Caco-2 (cell line): ENCODE measurements around the gene GSK3B. TPM values are rescaled to one million over a fixed set of nuclear protein-coding genes. Genes with fewer than 3 reads are reported as not detected.

Experiments used
- BruUV-seq: library from RNA; stranded (reverse); fragments of 400-500 nt; replicated peaks from 2 replicates; lab custom pipeline; 2021; lab: Mats Ljungman, UMichigan
- CTCF ChIA-PET: fragments of 300-600 bp; sonication (Branson Sonifier 250); formaldehyde crosslinking; loops from one replicate; lab custom pipeline; 2022; ENCODE audit warnings: antibody characterized with exemption; lab: Charles Lee
- POLR2A ChIA-PET: fragments of 300-600 bp; sonication (Branson Sonifier 250); formaldehyde crosslinking; loops from one replicate; lab custom pipeline; 2022; ENCODE audit warnings: antibody characterized with exemption; lab: Charles Lee
- DNase-seq, 2 experiments: peaks; one replicate each; pipeline versions ENCODE4 v3.0.0 to v3.0.0-alpha.2; 2020 to 2022
- H3K27me3 ChIP-seq: replicated peaks from 2 replicates; pipeline ENCODE4 v1.6.0; 2011; ENCODE audit warnings: low read length; ENCODE audit not compliant: control insufficient read depth, insufficient read depth
- H3K36me3 ChIP-seq: 2 replicates; pipeline ENCODE4 v1.5.1; 2011; ENCODE audit warnings: low read length; ENCODE audit not compliant: control insufficient read depth, insufficient read depth
- H3K4me1 ChIP-seq: fragments of 250-450 bp; sonication (Bioruptor Pico); 2 replicates; pipeline ENCODE4 v1.5.1; 2020; ENCODE audit warnings: mild to moderate bottlenecking
- H3K4me3 ChIP-seq: 2 replicates; pipeline ENCODE4 v1.5.1; 2011; ENCODE audit warnings: low read depth, mild to moderate bottlenecking, control low read depth, low read length
- H3K9me3 ChIP-seq: fragments of 250-450 bp; sonication (Bioruptor Pico); 2 replicates; pipeline ENCODE4 v1.5.1; 2020; ENCODE audit warnings: mild to moderate bottlenecking, moderate library complexity
- H3K27ac Mint-ChIP-seq: one replicate; pipeline ENCODE4 v1.8.0; 2022; ENCODE audit warnings: mixed read lengths; ENCODE audit not compliant: unreplicated experiment
- H3K27me3 Mint-ChIP-seq: one replicate; pipeline ENCODE4 v1.8.0; 2022; ENCODE audit warnings: mixed read lengths; ENCODE audit not compliant: insufficient read depth, unreplicated experiment
- H3K36me3 Mint-ChIP-seq: one replicate; pipeline ENCODE4 v1.8.0; 2022; ENCODE audit warnings: mild to moderate bottlenecking, mixed read lengths; ENCODE audit not compliant: insufficient read depth, unreplicated experiment
- H3K4me1 Mint-ChIP-seq: one replicate; pipeline ENCODE4 v1.8.0; 2022; ENCODE audit warnings: low read depth, mixed read lengths; ENCODE audit not compliant: unreplicated experiment
- H3K4me3 Mint-ChIP-seq: one replicate; pipeline ENCODE4 v1.8.0; 2022; ENCODE audit warnings: mild to moderate bottlenecking, moderate library complexity, mixed read lengths; ENCODE audit not compliant: unreplicated experiment
- H3K9me3 Mint-ChIP-seq: one replicate; pipeline ENCODE4 v1.8.0; 2022; ENCODE audit warnings: mixed read lengths; ENCODE audit not compliant: unreplicated experiment
- intact Hi-C: fragments of 100-400 bp; cut with micrococcal nuclease; formaldehyde crosslinking; loops from one replicate; pipeline ENCODE4 v1.10.0; 2022; ENCODE audit not compliant: unreplicated experiment
- total RNA-seq: library from RNA; stranded (reverse); gene quantifications from 2 replicates; pipeline ENCODE4 v1.2.3, GENCODE V29; 2022
- TF ChIP-seq, protein P1 (sequence below), 2 experiments: fragments of 200-600 bp in 1 of 2; IDR thresholded peaks; 1 replicate in 1 of 2; 2 replicates in 1 of 2; pipeline versions ENCODE4 v1.5.1 to v1.8.0; 2011 to 2022; ENCODE audit warnings: antibody characterized with exemption in 1 of 2, control low read depth in 1 of 2, inconsistent platforms in 1 of 2, low read depth in 1 of 2, low read length in 1 of 2, mild to moderate bottlenecking in 1 of 2, moderate library complexity in 1 of 2; ENCODE audit not compliant: insufficient read depth in 1 of 2, severe bottlenecking in 1 of 2, unreplicated experiment in 1 of 2

GSK3B gene
- total RNA-seq, 1 experiment from 2014 or later = 55.2 TPM

GRCh38 chr3:119862616-119863015, 231.6 kb downstream of the GSK3B start:
- ChIA-PET CTCF (no interaction called here), POLR2A (no interaction called here)
- Mint-ChIP-seq H3K27me3 (no peaks in the 10 kb centered on the region), H3K4me3 (no peak overlapping the region), H3K27ac (no peak overlapping the region), H3K36me3 (peaks cover 17% of the 10 kb centered on the region), H3K9me3 (no peaks in the 10 kb centered on the region), H3K4me1 (no peaks in the 10 kb centered on the region)
- no peak for DNase-seq
- Histone ChIP-seq H3K9me3 (no peaks in the 10 kb centered on the region; the same call in 1 of the 2 replicates), H3K36me3 (no peaks in the 10 kb centered on the region), H3K27me3 (no peaks in the 10 kb centered on the region), H3K4me3 (no peak overlapping the region), H3K4me1 (no peaks in the 10 kb centered on the region)
- BruUV-seq = no TSS peak
- TF ChIP-seq, protein P1, sequence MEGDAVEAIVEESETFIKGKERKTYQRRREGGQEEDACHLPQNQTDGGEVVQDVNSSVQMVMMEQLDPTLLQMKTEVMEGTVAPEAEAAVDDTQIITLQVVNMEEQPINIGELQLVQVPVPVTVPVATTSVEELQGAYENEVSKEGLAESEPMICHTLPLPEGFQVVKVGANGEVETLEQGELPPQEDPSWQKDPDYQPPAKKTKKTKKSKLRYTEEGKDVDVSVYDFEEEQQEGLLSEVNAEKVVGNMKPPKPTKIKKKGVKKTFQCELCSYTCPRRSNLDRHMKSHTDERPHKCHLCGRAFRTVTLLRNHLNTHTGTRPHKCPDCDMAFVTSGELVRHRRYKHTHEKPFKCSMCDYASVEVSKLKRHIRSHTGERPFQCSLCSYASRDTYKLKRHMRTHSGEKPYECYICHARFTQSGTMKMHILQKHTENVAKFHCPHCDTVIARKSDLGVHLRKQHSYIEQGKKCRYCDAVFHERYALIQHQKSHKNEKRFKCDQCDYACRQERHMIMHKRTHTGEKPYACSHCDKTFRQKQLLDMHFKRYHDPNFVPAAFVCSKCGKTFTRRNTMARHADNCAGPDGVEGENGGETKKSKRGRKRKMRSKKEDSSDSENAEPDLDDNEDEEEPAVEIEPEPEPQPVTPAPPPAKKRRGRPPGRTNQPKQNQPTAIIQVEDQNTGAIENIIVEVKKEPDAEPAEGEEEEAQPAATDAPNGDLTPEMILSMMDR (IDR thresholded peaks at IDR 0.05; ENCODE audit: insufficient read depth in 1 of 2, low read depth in 1 of 2, low read length in 1 of 2, severe bottlenecking in 1 of 2, unreplicated experiment in 1 of 2) = no peak
- intact Hi-C loops = no loop called here

DNA sequence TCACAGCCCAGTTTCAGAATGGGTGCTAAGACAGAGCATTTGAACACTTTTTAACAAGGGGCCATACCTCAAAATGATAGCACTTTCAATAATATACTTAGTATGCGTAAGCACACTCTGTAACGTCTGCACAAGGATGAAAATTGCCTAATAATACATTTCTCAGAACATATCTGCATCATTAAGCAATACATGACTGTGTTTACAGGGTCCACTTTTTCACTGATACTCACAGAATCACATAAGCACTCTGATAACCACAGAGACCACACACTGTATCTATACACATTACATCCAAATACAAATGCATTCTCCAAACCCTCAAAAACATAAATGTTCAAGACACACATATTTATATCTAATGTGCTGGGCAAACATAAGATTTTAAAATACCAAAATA, 232.6 kb downstream of the GSK3B start:
- H3K4me3 ChIP-seq = no peak overlapping the region
- no peak for DNase-seq
- TF ChIP-seq, protein P1 (IDR thresholded peaks at IDR 0.05; ENCODE audit: insufficient read depth in 1 of 2, low read depth in 1 of 2, low read length in 1 of 2, severe bottlenecking in 1 of 2, unreplicated experiment in 1 of 2) = no peak
- H3K4me3 Mint-ChIP-seq = no peak overlapping the region
- peaks cover 2% of the 10 kb centered on the region for H3K9me3 Mint-ChIP-seq
- intact Hi-C loops = no loop called here
- H3K9me3 ChIP-seq = no peaks in the 10 kb centered on the region; the same call in 1 of the 2 replicates
- H3K36me3 Mint-ChIP-seq = peaks cover 17% of the 10 kb centered on the region
- H3K36me3 ChIP-seq = no peaks in the 10 kb centered on the region
- CTCF ChIA-PET = no interaction called here
- H3K27ac Mint-ChIP-seq = no peak overlapping the region
- no peaks in the 10 kb centered on the region for H3K4me1 Mint-ChIP-seq
- H3K27me3 Mint-ChIP-seq = no peaks in the 10 kb centered on the region
- no peaks in the 10 kb centered on the region for H3K27me3 ChIP-seq
- POLR2A ChIA-PET = no interaction called here
- no peaks in the 10 kb centered on the region for H3K4me1 ChIP-seq
- no TSS peak for BruUV-seq

GRCh38 chr3:119859728-119860127, 234.5 kb downstream of the GSK3B start:
- H3K4me3 Mint-ChIP-seq = no peak overlapping the region
- CTCF ChIA-PET = no interaction called here
- DNase-seq = no peak
- Histone ChIP-seq H3K36me3 (no peaks in the 10 kb centered on the region), H3K9me3 (no peaks in the 10 kb centered on the region; the same call in 1 of the 2 replicates), H3K27me3 (no peaks in the 10 kb centered on the region), H3K4me1 (no peaks in the 10 kb centered on the region), H3K4me3 (no peak overlapping the region)
- POLR2A ChIA-PET = no interaction called here
- H3K9me3 Mint-ChIP-seq = peaks cover 14% of the 10 kb centered on the region
- no TSS peak for BruUV-seq
- H3K27me3 Mint-ChIP-seq = no peaks in the 10 kb centered on the region
- peaks cover 21% of the 10 kb centered on the region for H3K36me3 Mint-ChIP-seq
- intact Hi-C loops = no loop called here
- H3K4me1 Mint-ChIP-seq = no peaks in the 10 kb centered on the region
- TF ChIP-seq, protein P1 (IDR thresholded peaks at IDR 0.05; ENCODE audit: insufficient read depth in 1 of 2, low read depth in 1 of 2, low read length in 1 of 2, severe bottlenecking in 1 of 2, unreplicated experiment in 1 of 2) = no peak
- H3K27ac Mint-ChIP-seq = no peak overlapping the region
